ENCODE results near the gene SERINC3. TPM values are rescaled to one million over a fixed set of nuclear protein-coding genes. Genes with fewer than 3 reads are reported as not detected.

Gene SERINC3
- total RNA-seq, 1 donor from 2014 or later: 36.6 TPM

DNA sequence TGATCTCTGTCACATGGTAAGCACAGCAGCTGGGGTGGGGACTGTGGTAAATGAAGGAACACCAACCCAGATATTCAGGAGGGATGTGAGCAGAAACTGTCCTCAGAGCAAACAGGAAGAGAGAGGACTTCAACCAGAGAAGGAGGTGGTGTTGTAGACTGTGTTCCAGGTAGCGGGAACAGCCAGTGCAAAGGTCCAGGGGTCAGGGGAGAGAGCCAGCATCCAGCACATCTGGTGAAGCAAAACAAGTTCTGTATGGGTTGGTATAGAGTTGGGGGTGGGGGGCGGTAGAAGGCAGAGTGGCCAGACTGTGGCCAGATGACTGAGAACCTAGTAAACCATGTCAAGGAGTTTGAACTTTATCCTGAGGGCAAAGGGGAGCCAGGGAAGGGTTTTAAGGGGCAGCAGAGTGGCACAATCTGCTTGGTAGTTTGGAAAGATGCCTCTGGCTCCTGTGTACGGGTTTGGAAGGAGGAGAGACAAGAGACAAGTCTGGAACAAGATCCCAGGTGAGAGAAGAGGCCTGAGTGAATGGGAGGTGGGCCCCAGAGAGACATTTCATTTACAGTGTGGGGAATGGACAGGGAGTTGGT lies 73.9 kb downstream of the SERINC3 start:
- H3K4me3 ChIP-seq (ENCODE audit: low read depth, low read length): no peak overlapping the region
- no peak for DNase-seq (ENCODE audit: low read depth)
- TF ChIP-seq, protein P1, sequence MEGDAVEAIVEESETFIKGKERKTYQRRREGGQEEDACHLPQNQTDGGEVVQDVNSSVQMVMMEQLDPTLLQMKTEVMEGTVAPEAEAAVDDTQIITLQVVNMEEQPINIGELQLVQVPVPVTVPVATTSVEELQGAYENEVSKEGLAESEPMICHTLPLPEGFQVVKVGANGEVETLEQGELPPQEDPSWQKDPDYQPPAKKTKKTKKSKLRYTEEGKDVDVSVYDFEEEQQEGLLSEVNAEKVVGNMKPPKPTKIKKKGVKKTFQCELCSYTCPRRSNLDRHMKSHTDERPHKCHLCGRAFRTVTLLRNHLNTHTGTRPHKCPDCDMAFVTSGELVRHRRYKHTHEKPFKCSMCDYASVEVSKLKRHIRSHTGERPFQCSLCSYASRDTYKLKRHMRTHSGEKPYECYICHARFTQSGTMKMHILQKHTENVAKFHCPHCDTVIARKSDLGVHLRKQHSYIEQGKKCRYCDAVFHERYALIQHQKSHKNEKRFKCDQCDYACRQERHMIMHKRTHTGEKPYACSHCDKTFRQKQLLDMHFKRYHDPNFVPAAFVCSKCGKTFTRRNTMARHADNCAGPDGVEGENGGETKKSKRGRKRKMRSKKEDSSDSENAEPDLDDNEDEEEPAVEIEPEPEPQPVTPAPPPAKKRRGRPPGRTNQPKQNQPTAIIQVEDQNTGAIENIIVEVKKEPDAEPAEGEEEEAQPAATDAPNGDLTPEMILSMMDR (conservative IDR thresholded peaks at IDR 0.05; ENCODE audit: low read depth, low read length): no peak

Other genes starting within 250 kb of the SERINC3 start
- 1.4 and 3.2 TPM in 2 replicates for gene FITM2, start 210.9 kb downstream of the SERINC3 start, total RNA-seq
- not detected in 2 replicates for gene R3HDML, start 185.0 kb downstream of the SERINC3 start, total RNA-seq
- gene HNF4A, start 166.4 kb downstream of the SERINC3 start, total RNA-seq: not detected in 2 replicates
- gene TTPAL, start 46.2 kb downstream of the SERINC3 start, total RNA-seq: 7.9 and 11.0 TPM in 2 replicates
- 28.8 and 64.3 TPM in 2 replicates for gene PKIG, start 60.5 kb upstream of the SERINC3 start, total RNA-seq
- 14.5 and 19.9 TPM in 2 replicates for gene ADA, start 129.6 kb upstream of the SERINC3 start, total RNA-seq
- gene CCN5, start 193.3 kb upstream of the SERINC3 start, total RNA-seq: 0.14 TPM in 1 of 2 replicates, not detected in the other
- 0.22 TPM in 1 of 2 replicates, not detected in the other for gene KCNK15, start 223.8 kb upstream of the SERINC3 start, total RNA-seq